HT-29 (cell line): Measurements from ENCODE around the gene CYP20A1. TPM values are rescaled to one million over a fixed set of nuclear protein-coding genes. Genes with fewer than 3 reads are reported as not detected.
A peak's percentile ranks its signal among the peaks of the same experiment; 100 is the strongest.
"Not testable (repeated sequence)": the region's sequence is repeated elsewhere in the genome, so short reads cannot be mapped to it uniquely, and the experiment has no call there.

Experiments used
- DNase-seq: peaks from one replicate; pipeline ENCODE4 v3.0.0-alpha.2; 2015; ENCODE audit warnings: low spot score
- total RNA-seq: library from RNA; depleted of rRNA; stranded (reverse); fragments of >200 nt; shearing (Covaris generic); gene quantifications from 2 replicates; pipeline ENCODE4 v1.2.3, GENCODE V29; 2014; rRNA removed

CYP20A1 gene, protein sequence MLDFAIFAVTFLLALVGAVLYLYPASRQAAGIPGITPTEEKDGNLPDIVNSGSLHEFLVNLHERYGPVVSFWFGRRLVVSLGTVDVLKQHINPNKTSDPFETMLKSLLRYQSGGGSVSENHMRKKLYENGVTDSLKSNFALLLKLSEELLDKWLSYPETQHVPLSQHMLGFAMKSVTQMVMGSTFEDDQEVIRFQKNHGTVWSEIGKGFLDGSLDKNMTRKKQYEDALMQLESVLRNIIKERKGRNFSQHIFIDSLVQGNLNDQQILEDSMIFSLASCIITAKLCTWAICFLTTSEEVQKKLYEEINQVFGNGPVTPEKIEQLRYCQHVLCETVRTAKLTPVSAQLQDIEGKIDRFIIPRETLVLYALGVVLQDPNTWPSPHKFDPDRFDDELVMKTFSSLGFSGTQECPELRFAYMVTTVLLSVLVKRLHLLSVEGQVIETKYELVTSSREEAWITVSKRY
- 5.8 and 6.1 TPM in 2 replicates for total RNA-seq

- DNase-seq, result peak; percentile 96
Measured at GRCh38 chr2:203238704-203239526, at the start of gene CYP20A1. TSS of gene CYP20A1 (plus strand) at chr2:203239018. CDS start at chr2:203239063, 45 bp downstream.

GRCh38 chr2:203190547-203190946, 48.3 kb upstream of the CYP20A1 start:
- not testable (repeated sequence) for DNase-seq

DNA sequence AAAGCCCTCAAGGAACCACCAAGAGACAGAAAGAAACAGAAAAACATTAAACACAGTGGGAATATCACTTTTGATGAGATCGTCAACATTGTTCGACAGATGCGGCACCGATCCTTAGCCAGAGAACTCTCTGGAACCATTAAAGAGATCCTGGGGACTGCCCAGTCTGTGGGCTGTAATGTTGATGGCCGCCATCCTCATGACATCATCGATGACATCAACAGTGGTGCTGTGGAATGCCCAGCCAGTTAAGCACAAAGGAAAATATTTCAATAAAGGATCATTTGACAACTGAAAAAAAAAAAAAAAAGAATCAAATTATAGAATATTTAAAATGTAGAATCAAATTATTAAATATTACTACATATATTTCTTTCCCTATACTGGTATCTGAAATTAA, 47.8 kb upstream of the CYP20A1 start:
- DNase-seq, result not testable (repeated sequence)

- DNase-seq, result no peak
Measured at GRCh38 chr2:203191961-203192360, 46.9 kb upstream of the CYP20A1 start.

DNA sequence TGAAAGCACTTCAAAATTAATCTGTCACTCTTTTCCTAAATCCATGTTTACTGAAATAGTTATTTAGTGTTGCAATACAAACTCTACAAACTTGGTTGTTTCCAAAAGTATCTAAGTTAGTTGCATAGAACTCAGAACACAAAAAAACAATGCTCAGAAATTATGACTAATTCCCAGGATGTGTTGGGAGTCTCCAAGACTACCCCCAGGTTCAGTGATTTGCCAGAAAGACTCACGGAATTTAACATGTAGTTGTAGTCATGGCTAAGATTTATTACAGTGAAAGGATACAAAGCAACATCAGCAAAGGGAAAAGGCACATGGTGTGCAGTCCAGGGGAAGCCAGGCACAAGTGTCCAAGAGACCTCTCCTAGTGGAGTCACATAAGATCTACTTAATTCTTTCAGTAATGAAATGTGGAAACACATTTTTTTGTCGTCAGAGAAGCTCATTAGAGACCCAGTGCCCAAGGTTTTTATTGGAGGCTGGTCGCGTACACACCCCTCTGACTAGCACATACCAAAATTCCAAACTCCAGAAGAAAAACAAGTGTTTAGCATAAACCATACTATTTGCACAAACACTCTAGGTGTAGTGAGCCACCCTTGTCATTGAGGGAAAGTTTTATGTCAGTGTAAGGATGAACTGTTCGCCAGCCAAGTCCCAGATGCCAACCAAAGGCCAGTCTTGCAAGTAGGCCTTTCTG, 43.3 kb upstream of the CYP20A1 start:
- DNase-seq, result no peak

GRCh38 chr2:203200866-203201265, 38.0 kb upstream of the CYP20A1 start:
- no peak for DNase-seq

DNA sequence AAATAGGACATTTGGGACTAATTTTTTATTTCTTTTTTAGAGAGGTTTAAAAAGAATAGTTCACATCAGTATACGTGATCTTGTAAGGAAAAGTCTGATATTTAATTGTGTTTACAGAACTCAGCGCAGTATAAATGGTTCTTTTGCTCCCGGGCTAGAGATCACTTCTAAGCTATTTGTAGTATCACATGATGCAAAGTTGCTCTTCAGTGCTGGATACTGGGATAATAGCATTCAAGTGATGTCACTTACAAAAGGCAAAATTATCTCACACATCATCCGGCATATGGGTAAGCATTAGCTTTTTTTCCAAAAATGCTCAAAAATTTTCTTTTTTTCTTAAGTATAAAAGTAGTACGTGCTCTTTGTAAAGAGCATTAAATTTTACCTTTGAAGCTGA, 37.4 kb upstream of the CYP20A1 start:
- DNase-seq, result no peak

DNA sequence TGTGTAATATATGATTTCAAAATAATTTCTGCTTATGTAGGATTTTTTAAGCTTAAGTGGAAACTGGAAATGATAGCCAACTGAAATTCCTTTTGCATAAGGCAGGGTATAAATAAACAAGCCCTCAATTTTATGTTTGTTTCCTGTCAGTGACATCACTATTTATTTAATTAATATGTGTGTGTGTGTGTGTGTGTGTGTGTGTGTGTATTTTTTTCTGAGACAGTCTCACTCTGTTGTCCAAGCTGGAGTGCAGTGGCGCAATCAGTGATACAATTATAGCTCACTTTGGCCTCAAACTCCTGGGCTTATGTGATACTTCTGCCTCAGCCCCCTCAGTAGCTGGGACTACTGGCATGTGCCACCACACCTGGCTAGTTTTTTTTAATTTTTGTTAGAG, 29.3 kb upstream of the CYP20A1 start:
- DNase-seq, result no peak

GRCh38 chr2:203225423-203226039, 13.3 kb upstream of the CYP20A1 start:
- peak; percentile 43 for DNase-seq

- DNase-seq, result not testable (repeated sequence)
Measured at GRCh38 chr2:203229674-203230073, 9.1 kb upstream of the CYP20A1 start.

- DNase-seq, result no peak
Measured at GRCh38 chr2:203237346-203238238, 1.2 kb upstream of the CYP20A1 start.

DNA sequence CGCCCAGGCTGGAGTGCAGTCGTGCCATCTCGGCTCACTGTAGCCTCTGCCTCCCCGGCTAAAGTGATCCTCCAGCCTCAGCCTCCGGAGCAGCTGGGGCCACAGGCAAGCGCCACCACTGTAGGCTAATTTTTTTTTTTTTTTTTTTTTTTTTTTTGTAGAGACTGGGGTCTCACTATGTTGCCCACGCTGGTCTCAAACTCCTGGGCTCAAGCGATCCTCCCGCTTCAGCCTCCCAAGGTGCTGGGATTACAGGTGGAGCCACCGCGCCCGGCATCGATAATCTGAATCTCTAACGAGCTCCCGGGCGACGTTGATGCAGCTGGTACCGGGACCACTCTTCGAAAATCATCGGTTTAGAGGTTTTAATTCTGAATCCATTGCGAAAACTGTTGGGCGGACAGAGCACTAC, 520 bp upstream of the CYP20A1 start:
- no peak for DNase-seq

- DNase-seq, result no peak
Measured at GRCh38 chr2:203240491-203240890, 1.7 kb downstream of the CYP20A1 start.

DNA sequence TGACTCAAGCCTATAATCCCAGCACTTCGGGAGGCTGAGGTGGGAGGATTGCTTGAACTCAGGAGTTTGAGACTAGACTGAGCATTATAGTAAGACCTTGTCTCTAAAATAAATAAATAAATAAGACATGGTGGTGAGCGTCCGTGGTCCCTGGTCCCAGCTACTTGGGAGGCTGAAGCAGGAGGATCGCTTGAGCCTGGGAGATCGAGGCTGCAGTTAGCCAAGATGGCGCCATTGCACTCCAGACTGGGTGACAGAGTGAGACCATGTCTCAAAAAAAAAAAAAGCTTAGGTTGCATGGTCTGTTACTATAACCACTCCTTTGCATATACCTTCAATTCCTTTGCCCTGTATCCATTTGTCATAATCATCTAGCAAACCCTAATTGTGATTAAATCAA, 3.7 kb downstream of the CYP20A1 start:
- no peak for DNase-seq

GRCh38 chr2:203246646-203247045, 7.8 kb downstream of the CYP20A1 start:
- no peak for DNase-seq

DNA sequence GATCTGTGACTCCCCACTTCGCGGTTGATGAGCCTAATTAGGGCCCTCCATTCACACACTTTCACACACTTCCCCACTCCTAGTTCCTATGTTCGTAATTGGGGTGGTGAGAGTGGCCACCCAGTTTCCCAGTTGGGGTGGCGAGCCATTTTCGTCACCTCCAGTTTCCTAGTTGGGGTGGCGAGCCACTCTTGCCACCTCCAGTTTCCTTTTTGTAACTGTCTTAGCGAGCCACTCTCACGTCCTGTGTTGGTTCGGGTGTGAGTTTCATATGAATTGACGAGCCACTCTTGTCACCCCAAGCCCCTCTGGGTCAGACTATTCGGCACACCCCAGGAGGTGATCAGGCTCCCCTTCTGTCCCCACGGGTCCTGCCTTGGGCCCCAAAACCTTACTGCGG, 14.0 kb downstream of the CYP20A1 start:
- DNase-seq, result no peak

GRCh38 chr2:203253422-203254095, 14.7 kb downstream of the CYP20A1 start:
- not testable (repeated sequence) for DNase-seq

DNA sequence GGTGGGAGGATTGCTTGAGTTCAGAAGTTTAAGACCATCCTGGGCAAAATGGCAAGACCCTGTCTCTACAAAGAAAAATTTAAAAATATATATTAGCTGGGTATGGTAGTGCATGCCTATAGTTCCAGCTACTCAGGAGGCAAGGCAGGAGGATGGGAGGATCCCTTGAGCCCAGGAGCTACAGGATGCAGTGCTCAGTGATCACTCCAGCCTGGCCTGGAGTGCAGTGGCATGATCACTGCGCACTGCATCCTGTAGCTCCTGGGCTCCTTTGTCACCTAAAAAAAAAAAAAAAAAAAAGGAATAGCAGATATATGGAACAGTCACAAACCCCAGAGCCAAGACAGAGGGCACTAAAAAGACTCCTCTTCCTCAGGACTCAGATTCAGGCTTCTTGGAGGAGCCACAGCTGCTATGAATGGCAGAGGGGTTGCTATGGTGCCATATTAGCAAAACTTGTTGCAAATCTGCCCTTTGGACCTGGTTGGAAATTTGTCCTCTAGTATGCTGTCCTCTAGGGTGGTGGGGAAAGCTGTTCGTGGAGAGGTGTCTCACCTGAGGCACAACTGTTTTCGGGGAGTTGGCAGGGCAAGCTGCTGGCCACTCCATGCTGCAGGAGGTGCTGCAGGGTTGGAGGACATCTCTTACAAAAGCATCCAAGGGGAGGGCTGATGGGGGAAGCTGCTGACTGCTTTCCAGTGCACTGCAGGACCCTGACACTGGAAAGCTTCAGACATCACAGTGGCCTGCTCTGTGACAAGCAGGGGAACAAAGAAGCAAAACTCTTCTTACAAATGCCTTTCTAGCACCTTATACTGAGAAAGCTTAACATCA, 22.7 kb downstream of the CYP20A1 start:
- no peak for DNase-seq

- DNase-seq, result no peak
Measured at GRCh38 chr2:203279288-203279687, 40.5 kb downstream of the CYP20A1 start.
